Fibroblast of pulmonary artery (primary cell): ENCODE results near the gene FGF2.
"Not testable (repeated sequence)": the region's sequence is repeated elsewhere in the genome, so short reads cannot be mapped to it uniquely, and the experiment has no call there.

ENCODE experiments used
- DNase-seq: peaks from one replicate; pipeline ENCODE4 v3.0.0-alpha.2; 2010; ENCODE audit warnings: low read depth
- H3K4me3 ChIP-seq: replicated peaks from 2 replicates; pipeline ENCODE4 v1.5.1; 2011; ENCODE audit warnings: low read depth, mild to moderate bottlenecking, control low read depth, low read length, moderate library complexity
- TF ChIP-seq, protein P1 (sequence below): IDR thresholded peaks from 2 replicates; pipeline ENCODE4 v1.5.1; 2011; ENCODE audit warnings: mild to moderate bottlenecking, control low read depth, low read length, inconsistent platforms; ENCODE audit errors: missing control alignments

FGF2 gene

DNA sequence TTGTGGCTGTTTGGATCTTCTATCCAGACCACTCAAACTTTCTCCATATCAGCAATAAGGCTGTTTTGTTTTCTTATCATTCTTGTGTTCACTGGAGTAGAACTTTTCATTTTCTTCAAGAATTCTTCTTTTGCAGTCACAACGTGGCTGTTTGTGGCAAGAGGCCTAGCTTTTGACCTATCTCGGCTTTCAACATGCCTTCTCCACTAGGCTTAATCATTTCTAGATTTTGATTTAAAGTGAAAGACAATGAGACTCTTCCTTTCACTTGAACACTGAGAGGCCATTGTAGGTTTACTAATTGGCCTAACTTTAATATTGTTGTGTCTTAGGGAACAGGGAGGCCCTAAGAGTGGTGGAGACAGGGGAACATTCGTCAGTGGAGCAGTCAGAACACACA lies 19.1 kb downstream of the FGF2 start:
- TF ChIP-seq, protein P1, sequence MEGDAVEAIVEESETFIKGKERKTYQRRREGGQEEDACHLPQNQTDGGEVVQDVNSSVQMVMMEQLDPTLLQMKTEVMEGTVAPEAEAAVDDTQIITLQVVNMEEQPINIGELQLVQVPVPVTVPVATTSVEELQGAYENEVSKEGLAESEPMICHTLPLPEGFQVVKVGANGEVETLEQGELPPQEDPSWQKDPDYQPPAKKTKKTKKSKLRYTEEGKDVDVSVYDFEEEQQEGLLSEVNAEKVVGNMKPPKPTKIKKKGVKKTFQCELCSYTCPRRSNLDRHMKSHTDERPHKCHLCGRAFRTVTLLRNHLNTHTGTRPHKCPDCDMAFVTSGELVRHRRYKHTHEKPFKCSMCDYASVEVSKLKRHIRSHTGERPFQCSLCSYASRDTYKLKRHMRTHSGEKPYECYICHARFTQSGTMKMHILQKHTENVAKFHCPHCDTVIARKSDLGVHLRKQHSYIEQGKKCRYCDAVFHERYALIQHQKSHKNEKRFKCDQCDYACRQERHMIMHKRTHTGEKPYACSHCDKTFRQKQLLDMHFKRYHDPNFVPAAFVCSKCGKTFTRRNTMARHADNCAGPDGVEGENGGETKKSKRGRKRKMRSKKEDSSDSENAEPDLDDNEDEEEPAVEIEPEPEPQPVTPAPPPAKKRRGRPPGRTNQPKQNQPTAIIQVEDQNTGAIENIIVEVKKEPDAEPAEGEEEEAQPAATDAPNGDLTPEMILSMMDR: no peak
- DNase-seq: no peak
- H3K4me3 ChIP-seq: no peak overlapping the region

DNA sequence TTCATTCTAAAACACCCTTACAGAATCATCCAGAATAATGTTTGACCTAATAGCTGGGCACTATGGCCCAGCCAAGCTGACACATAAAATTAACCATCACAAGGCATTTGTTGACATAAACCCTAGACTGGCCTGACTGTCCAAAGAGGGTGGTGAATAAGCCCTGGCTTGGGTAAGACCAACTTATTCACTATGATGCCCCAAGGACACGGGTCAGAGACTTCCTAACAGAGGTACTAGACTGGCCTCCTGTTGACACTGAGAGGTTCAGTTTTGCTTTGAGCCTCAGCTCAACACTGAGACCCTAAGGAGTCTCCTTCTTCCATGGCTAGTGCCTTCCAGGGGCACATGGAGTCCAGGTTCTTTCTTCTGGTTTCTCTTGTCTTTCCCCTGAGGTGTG lies 21.3 kb downstream of the FGF2 start:
- H3K4me3 ChIP-seq: no peak overlapping the region
- TF ChIP-seq, protein P1: no peak
- no peak for DNase-seq

DNA sequence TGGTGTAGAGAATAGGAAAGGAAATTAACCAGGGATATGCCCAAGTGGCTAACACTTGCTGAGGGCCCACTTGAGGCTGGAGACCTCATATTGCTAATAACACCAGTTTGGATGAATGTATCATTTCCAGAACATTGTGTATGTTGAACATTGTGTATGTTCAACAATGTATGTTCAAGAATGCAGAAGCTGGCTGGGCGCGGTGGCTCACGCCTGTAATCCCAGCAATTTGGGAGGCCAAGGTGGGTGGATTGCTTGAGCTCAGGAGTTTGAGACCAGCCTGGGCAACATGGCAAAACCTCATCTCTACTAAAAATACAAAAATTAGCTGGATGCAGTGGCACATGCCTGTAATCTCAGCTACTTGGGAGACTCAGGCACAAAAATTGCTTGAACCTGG lies 23.2 kb downstream of the FGF2 start:
- not testable (repeated sequence) for H3K4me3 ChIP-seq, DNase-seq

DNA sequence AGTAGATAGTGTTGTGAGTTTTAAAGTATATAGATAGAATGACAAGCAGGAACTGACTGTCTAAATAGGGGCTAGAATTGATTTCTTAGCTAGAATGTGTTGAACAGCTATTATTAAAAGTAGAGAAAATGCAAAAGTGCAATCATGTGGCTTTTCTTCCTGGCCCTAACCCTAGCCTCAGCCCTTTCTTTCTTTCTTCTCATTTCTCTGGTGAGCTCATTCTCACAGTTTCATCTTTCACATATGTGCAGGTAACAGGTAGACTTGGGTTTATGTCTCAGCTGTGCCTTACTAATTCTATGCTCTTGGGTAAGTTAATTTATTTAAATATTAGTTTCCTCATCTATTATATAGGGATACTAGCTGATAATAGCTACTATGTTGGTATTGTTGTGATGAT lies 24.9 kb downstream of the FGF2 start:
- TF ChIP-seq, protein P1: no peak
- H3K4me3 ChIP-seq: no peak overlapping the region
- DNase-seq: no peak

DNA sequence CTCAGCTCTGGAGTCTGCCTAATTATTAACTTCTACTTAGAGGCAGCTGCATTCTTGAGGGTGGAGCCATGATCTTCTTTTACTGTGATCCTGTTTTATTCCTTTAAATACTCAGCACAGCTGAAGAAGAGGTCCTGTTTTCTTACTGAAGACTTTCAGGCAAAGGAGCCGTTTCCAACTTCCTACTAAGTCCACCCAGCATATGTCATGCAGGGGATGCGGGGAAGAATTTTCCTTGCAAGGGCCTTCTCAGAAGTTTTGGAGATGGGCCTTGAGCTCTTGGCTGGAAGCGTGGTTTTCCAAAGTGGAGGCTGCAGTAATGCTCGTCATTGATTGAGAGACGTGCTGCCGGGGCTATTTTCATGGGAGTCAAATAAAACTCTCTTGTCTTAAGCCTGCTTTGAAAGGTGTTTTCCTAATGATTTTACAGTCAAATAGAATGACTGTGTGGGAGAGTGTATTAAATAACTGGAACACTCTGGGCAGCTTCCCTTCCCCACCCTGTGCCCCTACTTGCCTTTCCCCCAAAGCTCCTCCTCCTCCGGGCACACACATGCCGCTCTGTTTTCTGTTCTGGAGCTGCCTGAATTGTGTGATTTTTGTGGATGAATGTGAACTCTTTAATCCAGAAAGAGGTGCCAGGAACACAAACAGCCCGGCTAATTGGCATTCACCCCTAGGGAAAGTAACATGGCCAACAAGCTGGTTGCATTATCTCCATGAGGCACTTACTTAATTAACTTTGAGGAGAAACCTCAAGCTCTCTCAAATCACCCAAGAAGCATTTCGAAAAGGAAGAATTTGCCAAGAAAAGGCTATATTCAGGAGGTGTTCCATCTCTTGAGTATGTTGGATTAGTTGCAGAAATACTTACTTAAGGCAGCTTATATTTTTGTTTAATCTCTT lies 28.1 kb downstream of the FGF2 start:
- DNase-seq: no peak
- TF ChIP-seq, protein P1: no peak
- H3K4me3 ChIP-seq: no peak overlapping the region

DNA sequence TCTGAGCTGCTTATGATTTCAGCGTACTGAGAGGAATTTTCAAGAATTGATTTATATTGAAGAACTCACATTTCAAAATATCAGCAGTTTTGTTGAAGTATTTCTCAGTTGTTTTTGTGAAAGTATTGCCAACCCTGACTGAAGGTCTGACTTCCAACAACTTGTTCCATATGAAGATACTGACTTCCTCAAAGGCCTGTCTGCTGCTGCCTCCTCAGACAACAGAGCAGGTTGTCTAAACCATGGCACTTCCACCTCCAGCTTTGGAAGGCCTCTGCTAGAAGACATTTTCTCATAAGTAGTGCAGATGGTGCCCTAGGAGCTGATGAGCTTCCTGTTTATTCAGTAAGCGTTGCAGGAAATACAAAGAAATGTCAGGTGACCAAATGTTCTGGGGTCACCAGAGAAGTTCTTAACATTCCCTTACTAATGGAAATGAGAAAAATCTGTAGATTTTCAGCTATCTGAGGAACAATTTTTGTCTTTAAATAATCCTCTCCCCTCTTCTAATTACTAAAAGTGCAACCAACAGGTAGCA lies 28.8 kb downstream of the FGF2 start:
- TF ChIP-seq, protein P1: no peak
- no peak for DNase-seq
- H3K4me3 ChIP-seq: no peak overlapping the region

DNA sequence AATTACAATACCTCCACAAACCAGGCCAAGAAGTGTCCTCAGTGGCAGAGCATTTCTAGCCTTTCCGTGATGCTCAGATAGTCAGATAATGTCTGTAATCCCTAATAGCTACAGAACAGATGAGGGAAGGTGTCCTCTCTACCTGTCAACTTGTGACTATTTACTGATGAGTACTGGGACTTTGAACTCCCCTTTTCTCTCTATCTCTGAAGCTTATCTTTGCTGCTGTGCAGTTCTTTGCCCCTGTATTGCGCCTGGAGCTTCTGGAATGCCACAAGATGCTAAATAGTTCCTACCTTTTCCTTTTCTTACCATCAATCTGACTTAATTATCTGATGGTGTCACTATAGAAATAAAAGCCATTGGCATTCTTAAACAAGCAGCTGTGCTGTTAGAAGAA lies 30.5 kb downstream of the FGF2 start:
- DNase-seq: no peak
- H3K4me3 ChIP-seq: no peak overlapping the region
- TF ChIP-seq, protein P1: no peak
